ENCODE results near the gene CA10. TPM values are rescaled to one million over a fixed set of nuclear protein-coding genes. Genes with fewer than 3 reads are reported as not detected.

The CA10 gene
- total RNA-seq, 1 donor from 2014 or later = 0.20 TPM

- H3K9me3 Mint-ChIP-seq = no peaks in the 10 kb centered on the region
- H3K27ac Mint-ChIP-seq = no peak overlapping the region
- no peaks in the 10 kb centered on the region for H3K4me1 Mint-ChIP-seq
- no peak for DNase-seq (ENCODE audit: low spot score in 2 of 2, unreplicated experiment in 2 of 2)
- H3K36me3 Mint-ChIP-seq = no peaks in the 10 kb centered on the region
- TF ChIP-seq CTCF (IDR thresholded peaks at IDR 0.05; ENCODE audit: unreplicated experiment) = no peak
- peaks cover 44% of the 10 kb centered on the region for H3K27me3 Mint-ChIP-seq (ENCODE audit: low read depth)
- H3K4me3 Mint-ChIP-seq = no peak overlapping the region
These were observed 489.6 kb downstream of the CA10 start for GRCh38 chr17:51668963-51669246.

- H3K27ac Mint-ChIP-seq = no peak overlapping the region
- no peak overlapping the region for H3K4me3 Mint-ChIP-seq
These were observed 490.2 kb downstream of the CA10 start for GRCh38 chr17:51668155-51668962.

GRCh38 chr17:51667706-51668083 is 490.8 kb downstream of the CA10 start:
- no peaks in the 10 kb centered on the region for H3K4me1 Mint-ChIP-seq

More at GRCh38 chr17:51668155-51668962, 490.2 kb downstream of the CA10 start:
- no peaks in the 10 kb centered on the region for H3K36me3 Mint-ChIP-seq
- peaks cover 43% of the 10 kb centered on the region for H3K27me3 Mint-ChIP-seq (ENCODE audit: low read depth)
- no peaks in the 10 kb centered on the region for H3K9me3 Mint-ChIP-seq
- H3K4me1 Mint-ChIP-seq = no peaks in the 10 kb centered on the region
- DNase-seq (ENCODE audit: low spot score in 2 of 2, unreplicated experiment in 2 of 2) = no peak
- TF ChIP-seq CTCF (IDR thresholded peaks at IDR 0.05; ENCODE audit: unreplicated experiment) = no peak

GRCh38 chr17:51666971-51667705 is 491.4 kb downstream of the CA10 start:
- no peak overlapping the region for H3K4me3 Mint-ChIP-seq
- H3K27me3 Mint-ChIP-seq (ENCODE audit: low read depth) = peaks cover 46% of the 10 kb centered on the region
- no peaks in the 10 kb centered on the region for H3K4me1 Mint-ChIP-seq
- H3K27ac Mint-ChIP-seq = no peak overlapping the region
- no peak for TF ChIP-seq CTCF (IDR thresholded peaks at IDR 0.05; ENCODE audit: unreplicated experiment)
- no peaks in the 10 kb centered on the region for H3K36me3 Mint-ChIP-seq
- DNase-seq (ENCODE audit: low spot score in 2 of 2, unreplicated experiment in 2 of 2) = no peak
- no peaks in the 10 kb centered on the region for H3K9me3 Mint-ChIP-seq

More at GRCh38 chr17:51667706-51668083, 490.8 kb downstream of the CA10 start:
- Mint-ChIP-seq H3K36me3 (no peaks in the 10 kb centered on the region), H3K9me3 (no peaks in the 10 kb centered on the region), H3K27me3 (ENCODE audit: low read depth) (peaks cover 43% of the 10 kb centered on the region), H3K4me3 (no peak overlapping the region), H3K27ac (no peak overlapping the region)
- no peak for TF ChIP-seq CTCF (IDR thresholded peaks at IDR 0.05; ENCODE audit: unreplicated experiment)
- DNase-seq (ENCODE audit: low spot score in 2 of 2, unreplicated experiment in 2 of 2) = no peak

- DNase-seq (ENCODE audit: low spot score in 2 of 2, unreplicated experiment in 2 of 2) = no peak
- Mint-ChIP-seq H3K4me3 (no peak overlapping the region), H3K27ac (no peak overlapping the region), H3K4me1 (no peaks in the 10 kb centered on the region), H3K9me3 (no peaks in the 10 kb centered on the region), H3K27me3 (ENCODE audit: low read depth) (peaks cover 82% of the 10 kb centered on the region), H3K36me3 (no peaks in the 10 kb centered on the region)
- TF ChIP-seq CTCF (IDR thresholded peaks at IDR 0.05; ENCODE audit: unreplicated experiment) = no peak
These were observed 496.1 kb downstream of the CA10 start for GRCh38 chr17:51662204-51663056.

All from mesothelial cell of epicardium (in vitro differentiated cells).